Psoas muscle (tissue), 8 donors: ENCODE data around the gene TRIM67. TPM values are rescaled to one million over a fixed set of nuclear protein-coding genes. Genes with fewer than 3 reads are reported as not detected.

Source experiments
- ATAC-seq, 4 donors: fragments of 200-7000 bp; cut with Tn5 transposase; one replicate each; pipeline ENCODE4 v1.9.1; 2020; ENCODE audit warnings: moderate library complexity in 3 of 4, mild to moderate bottlenecking in 2 of 4
- DNase-seq, 2 donors: peaks; one replicate each; pipeline ENCODE4 v3.0.0-alpha.2; 2020
- H3K27ac ChIP-seq: fragments of 200-600 bp; one replicate; pipeline ENCODE4 v1.8.0; 2022
- H3K27me3 ChIP-seq, 3 donors: fragments of 200-600 bp in 1 of 3; one replicate each; pipeline versions ENCODE4 v1.6.1 to v1.8.0; 2013 to 2022; ENCODE audit warnings: low read length in 2 of 3, mild to moderate bottlenecking in 2 of 3, moderate library complexity in 1 of 3; ENCODE audit not compliant: insufficient read depth in 3 of 3
- H3K36me3 ChIP-seq, 2 donors: fragments of 200-600 bp in 1 of 2; one replicate each; pipeline versions ENCODE4 v1.6.1 to v1.8.0; 2013 to 2022; ENCODE audit warnings: low read depth in 1 of 2, mild to moderate bottlenecking in 1 of 2, moderate library complexity in 1 of 2; ENCODE audit not compliant: insufficient read depth in 1 of 2
- H3K4me1 ChIP-seq: fragments of 200-600 bp; one replicate; pipeline ENCODE4 v1.8.0; 2022
- H3K4me3 ChIP-seq: fragments of 200-600 bp; one replicate; pipeline ENCODE4 v1.8.0; 2022; ENCODE audit warnings: mild to moderate bottlenecking
- H3K9me3 ChIP-seq: fragments of 200-600 bp; one replicate; pipeline ENCODE4 v1.8.0; 2022
- WGBS, 3 donors: extraction: QIAGEN DNeasy Blood & Tissue Kit; methylation state at CpG; one replicate each; pipeline versions ENCODE4 v1.1.6 to v1.1.7; 2013; 5-methylcytosine and 5-hydroxymethylcytosine counted together
- intact Hi-C, 2 donors: fragments of 100-400 bp; cut with DNase I; formaldehyde crosslinking; loops; one replicate each; pipeline versions ENCODE4 v1.11.0 to v1.14.2; 2022
- polyA plus RNA-seq, 3 donors: library from polyadenylated mRNA; stranded (reverse); fragments of 200-250 nt; gene quantifications; one replicate each; pipeline ENCODE4 v1.2.3, GENCODE V29; 2013
- total RNA-seq, 4 donors: library from RNA; stranded (reverse); fragmentation: NEBNext Ultra II Directional in 2 of 4; extraction: Animal tissue kit (Norgen Biotek cat#: 25700) in 2 of 4; gene quantifications; one replicate each; pipeline versions ENCODE4 v1.2.1 to v1.2.4, GENCODE V29; 2021 to 2023
- TF ChIP-seq, protein P1 (sequence below): fragments of 200-600 bp; IDR thresholded peaks from one replicate; pipeline ENCODE4 v1.8.0; 2022; ENCODE audit warnings: antibody characterized with exemption
- donor health status: healthy with polysubstance abuse.
- donor health status: DM: no; HTN: no; CAD: no; lungs with moderate emphysema.
- donor health status: Bipolar disorder and iron deficiency.
- donor health status: healthy.
- donor health status: DM: yes; HTN: yes; CAD: no.
- donor health status: DM: no; HTN: no; CAD: no.
- donor health status: DM: no; HTN: no; CAD: no.
- donor health status: DM: yes; HTN: yes; CAD: no.

Gene TRIM67
- total and polyA plus RNA-seq, 7 donors = 0.06 TPM; not detected in 6

DNA sequence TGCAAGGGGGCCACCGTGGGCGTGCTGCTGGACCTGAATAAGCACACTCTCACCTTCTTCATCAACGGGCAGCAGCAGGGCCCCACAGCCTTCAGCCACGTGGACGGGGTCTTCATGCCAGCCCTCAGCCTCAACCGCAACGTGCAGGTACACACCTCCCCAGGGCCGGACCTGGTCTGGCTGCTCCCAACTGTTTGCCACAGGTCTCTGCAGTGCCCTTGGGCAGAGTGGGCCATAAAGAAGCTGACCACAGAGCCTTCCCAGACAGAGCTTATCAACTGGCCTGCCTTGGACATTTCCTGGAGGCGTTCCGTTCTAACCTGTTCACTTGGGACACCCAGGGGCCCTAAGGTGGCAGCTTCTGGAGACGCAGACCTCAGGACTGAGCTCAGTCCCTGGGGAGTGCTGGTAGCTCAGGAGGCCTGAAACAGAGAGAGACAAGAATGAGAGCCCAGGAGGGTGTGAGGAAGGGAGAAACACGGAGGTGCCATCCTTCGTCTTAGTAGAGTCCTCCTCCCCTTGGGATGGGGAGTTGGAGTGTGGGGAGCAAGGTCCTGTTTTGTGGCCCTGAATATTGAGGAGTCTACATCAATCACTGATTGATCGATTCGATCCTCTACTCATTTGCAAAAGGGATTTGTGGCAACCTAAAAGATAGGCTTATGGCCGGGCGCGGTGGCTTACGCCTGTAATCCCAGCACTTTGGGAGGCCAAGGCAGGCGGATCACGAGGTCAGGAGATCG, 52.1 kb downstream of the TRIM67 start:
- Histone ChIP-seq H3K27ac (no peak overlapping the region), H3K4me3 (no peak overlapping the region), H3K36me3 (no peaks in the 10 kb centered on the region), H3K9me3 (no peaks in the 10 kb centered on the region), H3K4me1 (no peaks in the 10 kb centered on the region), H3K27me3 (peaks cover 0 to 16% (median 3%) of the 10 kb centered on the region in 3 donors)
- TF ChIP-seq, protein P1, sequence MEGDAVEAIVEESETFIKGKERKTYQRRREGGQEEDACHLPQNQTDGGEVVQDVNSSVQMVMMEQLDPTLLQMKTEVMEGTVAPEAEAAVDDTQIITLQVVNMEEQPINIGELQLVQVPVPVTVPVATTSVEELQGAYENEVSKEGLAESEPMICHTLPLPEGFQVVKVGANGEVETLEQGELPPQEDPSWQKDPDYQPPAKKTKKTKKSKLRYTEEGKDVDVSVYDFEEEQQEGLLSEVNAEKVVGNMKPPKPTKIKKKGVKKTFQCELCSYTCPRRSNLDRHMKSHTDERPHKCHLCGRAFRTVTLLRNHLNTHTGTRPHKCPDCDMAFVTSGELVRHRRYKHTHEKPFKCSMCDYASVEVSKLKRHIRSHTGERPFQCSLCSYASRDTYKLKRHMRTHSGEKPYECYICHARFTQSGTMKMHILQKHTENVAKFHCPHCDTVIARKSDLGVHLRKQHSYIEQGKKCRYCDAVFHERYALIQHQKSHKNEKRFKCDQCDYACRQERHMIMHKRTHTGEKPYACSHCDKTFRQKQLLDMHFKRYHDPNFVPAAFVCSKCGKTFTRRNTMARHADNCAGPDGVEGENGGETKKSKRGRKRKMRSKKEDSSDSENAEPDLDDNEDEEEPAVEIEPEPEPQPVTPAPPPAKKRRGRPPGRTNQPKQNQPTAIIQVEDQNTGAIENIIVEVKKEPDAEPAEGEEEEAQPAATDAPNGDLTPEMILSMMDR = no peak
- intact Hi-C loops = loop anchor here (1.0 to 5.0 kb wide), 4 partner anchors 40 to 417 kb away; partner anchors contain the start of genes ARV1 (in 1 of the 2) and TTC13 (in 1 of the 2)
- WGBS, 3 donors = 91 to 96% (median 91%) methylated on average over 22 of the region's 22 CpGs
- ATAC-seq = no peak
- no peak for DNase-seq

DNA sequence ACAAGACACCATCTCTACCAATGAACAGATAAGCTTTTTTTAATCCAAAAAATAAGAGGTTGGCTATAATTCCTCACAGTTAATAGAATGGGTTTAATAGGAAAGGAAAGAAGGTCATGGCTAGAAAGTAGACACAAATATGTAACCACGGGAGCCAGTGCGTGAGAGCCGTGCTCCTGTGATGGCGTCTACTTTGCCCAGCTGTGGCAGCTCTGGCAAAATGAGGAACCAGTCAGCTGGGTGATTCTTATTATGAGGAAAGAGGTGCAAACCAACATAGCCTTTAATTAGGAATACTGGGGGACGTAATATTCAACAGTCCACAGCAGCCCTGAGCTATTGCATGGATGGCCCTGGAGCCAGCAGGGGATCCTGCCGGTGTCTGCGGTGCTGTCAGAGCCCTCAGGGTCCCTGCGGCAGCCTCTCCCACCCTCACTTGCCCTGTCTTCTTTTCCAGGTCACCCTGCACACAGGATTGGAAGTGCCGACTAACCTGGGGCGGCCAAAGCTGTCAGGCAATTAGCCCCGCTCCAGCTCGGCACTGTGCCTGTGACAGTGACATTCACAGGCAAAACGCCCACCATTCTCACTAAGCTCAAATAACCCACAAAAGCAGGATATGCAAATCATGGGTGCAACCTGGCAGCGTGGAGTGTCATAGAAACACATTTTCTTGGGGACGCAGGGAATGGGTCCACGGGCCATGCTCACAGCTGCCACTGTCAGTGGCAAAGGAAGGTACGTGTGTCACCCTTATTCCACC, 53.2 kb downstream of the TRIM67 start:
- H3K4me1 ChIP-seq = no peaks in the 10 kb centered on the region
- H3K36me3 ChIP-seq = no peaks in the 10 kb centered on the region
- H3K27me3 ChIP-seq = peaks cover 0 to 16% (median 3%) of the 10 kb centered on the region in 3 donors
- no peak overlapping the region for H3K27ac ChIP-seq
- H3K9me3 ChIP-seq = no peaks in the 10 kb centered on the region
- TF ChIP-seq, protein P1 = no peak
- ATAC-seq (no peak), DNase-seq (no peak)
- no peak overlapping the region for H3K4me3 ChIP-seq
- 53 to 64% (median 54%) methylated on average over 17 of the region's 17 CpGs for WGBS, 3 donors
- intact Hi-C loops = loop anchor here (5.0 kb wide), 3 partner anchors 238 to 418 kb away; partner anchors contain the start of genes ARV1 (in 1 of the 2) and TTC13 (in 1 of the 2)

DNA sequence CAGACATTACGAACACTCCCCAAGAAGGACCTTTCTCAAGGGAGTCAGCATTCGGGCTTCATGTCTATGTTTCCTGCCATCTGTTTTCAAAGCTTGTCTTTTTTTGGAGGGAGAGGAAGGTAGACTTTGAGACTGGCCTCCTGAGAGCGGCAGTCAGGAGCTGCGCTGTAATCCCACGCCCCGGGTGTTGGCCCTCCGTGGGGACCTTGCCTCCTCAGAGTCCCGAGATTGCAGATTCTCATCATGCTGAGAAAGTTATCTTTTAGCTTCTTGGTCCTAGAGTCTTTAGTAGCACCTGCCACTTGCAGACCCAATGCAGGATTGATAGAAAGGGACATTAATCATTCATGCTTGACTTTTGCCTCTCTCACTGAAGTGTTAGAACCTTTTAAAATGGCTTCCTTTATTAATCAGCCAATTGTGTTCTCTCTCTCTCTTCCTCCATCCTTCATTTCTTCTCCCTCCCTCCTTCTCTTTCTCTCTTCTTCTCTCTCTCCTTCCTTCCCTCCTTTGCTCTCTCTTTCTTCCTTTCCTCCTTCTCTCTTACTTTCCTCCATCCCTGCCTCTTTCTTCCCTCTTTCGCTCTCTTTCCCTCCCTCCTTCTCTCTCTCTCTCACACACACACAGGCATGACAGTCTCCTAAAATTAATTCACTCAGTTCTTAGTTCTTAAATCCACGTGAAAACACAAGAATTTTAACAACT, 54.0 kb downstream of the TRIM67 start:
- peaks cover 0 to 16% (median 3%) of the 10 kb centered on the region in 3 donors for H3K27me3 ChIP-seq
- no peaks in the 10 kb centered on the region for H3K9me3 ChIP-seq
- DNase-seq (no peak), ATAC-seq (no peak)
- TF ChIP-seq, protein P1 = no peak
- no peak overlapping the region for H3K4me3 ChIP-seq
- H3K27ac ChIP-seq = no peak overlapping the region
- WGBS, 3 donors = 57 to 63% (median 62%) methylated on average over 10 of the region's 10 CpGs
- H3K4me1 ChIP-seq = no peaks in the 10 kb centered on the region
- intact Hi-C loops = no loop called here
- no peaks in the 10 kb centered on the region for H3K36me3 ChIP-seq

DNA sequence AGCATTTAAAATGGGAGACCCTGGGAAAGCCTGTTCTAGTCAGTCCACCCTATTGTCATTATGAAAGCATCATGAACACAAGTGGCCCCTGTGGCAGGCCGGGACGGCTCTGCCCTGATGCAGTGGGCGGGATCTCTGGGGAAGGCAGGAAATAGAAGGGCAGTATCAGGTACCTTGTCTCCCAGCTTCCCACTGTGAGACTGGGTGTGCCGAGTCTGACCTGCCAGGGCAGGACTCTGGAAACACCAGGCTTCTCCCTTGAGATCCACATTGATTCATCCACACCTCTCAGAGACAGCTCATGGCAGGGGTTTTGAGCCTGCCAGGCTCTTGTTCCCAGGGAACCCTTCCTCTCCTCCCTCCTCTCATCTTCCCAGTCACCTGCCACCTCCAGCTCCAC, 54.6 kb downstream of the TRIM67 start:
- H3K27ac ChIP-seq = no peak overlapping the region
- no peaks in the 10 kb centered on the region for H3K36me3 ChIP-seq
- peaks cover 0 to 16% (median 3%) of the 10 kb centered on the region in 3 donors for H3K27me3 ChIP-seq
- TF ChIP-seq, protein P1 = no peak
- ATAC-seq (no peak), DNase-seq (no peak)
- 46 to 56% (median 50%) methylated on average over 4 of the region's 4 CpGs for WGBS, 3 donors
- intact Hi-C loops = no loop called here
- no peak overlapping the region for H3K4me3 ChIP-seq
- H3K4me1 ChIP-seq = no peaks in the 10 kb centered on the region
- no peaks in the 10 kb centered on the region for H3K9me3 ChIP-seq
